MM.1S (cell line): ENCODE data around the gene RASGRF2.

Source experiments
- EZH2 ChIP-seq: fragments of 300-600 bp; sonication (generic); optimal IDR thresholded peaks from 2 replicates; pipeline ENCODE3; 2017; ENCODE audit warnings: low read depth, mild to moderate bottlenecking, antibody characterized with exemption, low read length, mixed read lengths
- EZH2phosphoT487 ChIP-seq: fragments of 300-600 bp; sonication (generic); IDR thresholded peaks from 2 replicates; pipeline ENCODE4 v1.6.1; 2018; ENCODE audit warnings: antibody characterized with exemption, low read length
- TF ChIP-seq, protein P1 (sequence below): fragments of 300-600 bp; sonication (generic); IDR thresholded peaks from 2 replicates; pipeline ENCODE4 v1.5.1; 2016; ENCODE audit warnings: antibody characterized with exemption, low read length, mixed read lengths

DNA sequence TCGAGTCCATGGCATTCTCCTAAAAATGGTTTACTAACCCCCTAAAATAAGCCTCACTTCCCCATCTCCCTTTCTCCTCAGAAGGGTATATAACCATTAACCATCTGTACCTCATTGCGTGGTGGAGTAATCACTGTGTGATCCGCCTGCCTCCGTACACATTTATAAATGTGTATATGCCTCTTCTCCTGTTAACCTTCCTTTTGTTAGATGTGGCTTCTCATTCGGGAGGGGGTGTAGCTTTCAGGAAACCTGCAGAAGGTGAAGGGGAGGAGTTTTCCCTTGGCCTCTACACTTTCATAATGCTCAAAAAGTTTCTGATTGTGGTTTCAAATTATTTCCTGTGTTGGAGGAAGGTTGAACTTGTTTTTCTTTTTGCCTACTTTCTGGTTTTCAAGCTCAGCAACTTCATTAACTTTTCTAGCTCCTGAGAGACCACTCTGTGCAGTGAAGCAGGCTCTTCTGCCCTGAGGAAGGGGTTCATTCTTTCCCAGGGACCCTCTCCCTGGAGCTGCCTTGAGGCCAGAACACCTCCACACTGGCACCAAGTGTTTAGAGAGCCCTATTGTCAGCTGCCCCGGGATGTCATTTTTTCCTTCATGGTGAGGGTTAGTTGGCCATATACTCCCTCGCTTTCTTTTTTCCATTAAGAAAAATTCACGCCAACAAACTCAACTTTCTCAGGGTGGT lies 46.9 kb downstream of the RASGRF2 start:
- TF ChIP-seq, protein P1, sequence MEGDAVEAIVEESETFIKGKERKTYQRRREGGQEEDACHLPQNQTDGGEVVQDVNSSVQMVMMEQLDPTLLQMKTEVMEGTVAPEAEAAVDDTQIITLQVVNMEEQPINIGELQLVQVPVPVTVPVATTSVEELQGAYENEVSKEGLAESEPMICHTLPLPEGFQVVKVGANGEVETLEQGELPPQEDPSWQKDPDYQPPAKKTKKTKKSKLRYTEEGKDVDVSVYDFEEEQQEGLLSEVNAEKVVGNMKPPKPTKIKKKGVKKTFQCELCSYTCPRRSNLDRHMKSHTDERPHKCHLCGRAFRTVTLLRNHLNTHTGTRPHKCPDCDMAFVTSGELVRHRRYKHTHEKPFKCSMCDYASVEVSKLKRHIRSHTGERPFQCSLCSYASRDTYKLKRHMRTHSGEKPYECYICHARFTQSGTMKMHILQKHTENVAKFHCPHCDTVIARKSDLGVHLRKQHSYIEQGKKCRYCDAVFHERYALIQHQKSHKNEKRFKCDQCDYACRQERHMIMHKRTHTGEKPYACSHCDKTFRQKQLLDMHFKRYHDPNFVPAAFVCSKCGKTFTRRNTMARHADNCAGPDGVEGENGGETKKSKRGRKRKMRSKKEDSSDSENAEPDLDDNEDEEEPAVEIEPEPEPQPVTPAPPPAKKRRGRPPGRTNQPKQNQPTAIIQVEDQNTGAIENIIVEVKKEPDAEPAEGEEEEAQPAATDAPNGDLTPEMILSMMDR: no peak
- TF ChIP-seq EZH2phosphoT487: no peak
- no peak for TF ChIP-seq EZH2
